Cortex of kidney (tissue), 1 donor: ENCODE results near the gene NPLOC4.
"Not testable (repeated sequence)": the region's sequence is repeated elsewhere in the genome, so short reads cannot be mapped to it uniquely, and the experiment has no call there.

Experiments
- DNase-seq: peaks from one replicate; lab custom pipeline; 2025; lab: John Stamatoyannopoulos, UW

NPLOC4 gene

GRCh38 chr17:81636505-81637288, at the start of gene NPLOC4, which contains the start of gene TSPAN10:
NPLOC4 (minus strand) TSS chr17:81637112; CDS start chr17:81636930, 182 bp downstream.
TSPAN10 (plus strand) TSS chr17:81637196; CDS start chr17:81642413, 5,217 bp downstream.
- DNase-seq: no peak

- no peak for DNase-seq
Observed at GRCh38 chr17:81686614-81687013, 49.7 kb upstream of the NPLOC4 start.

GRCh38 chr17:81685108-81685507, 48.2 kb upstream of the NPLOC4 start:
- no peak for DNase-seq

- DNase-seq: no peak
Observed at GRCh38 chr17:81684442-81684911, 47.6 kb upstream of the NPLOC4 start.

GRCh38 chr17:81683584-81684441, 46.9 kb upstream of the NPLOC4 start, which contains the start of the genes ARL16 and HGS:
ARL16 (minus strand) TSS chr17:81683797; CDS start chr17:81683753, 44 bp downstream.
HGS (plus strand) TSS chr17:81684011; CDS start chr17:81684067, 56 bp downstream.
- DNase-seq: peak; percentile 84

GRCh38 chr17:81683208-81683583, 46.3 kb upstream of the NPLOC4 start:
- no peak for DNase-seq

- DNase-seq: no peak
Observed at GRCh38 chr17:81682565-81683207, 45.8 kb upstream of the NPLOC4 start.

- DNase-seq: no peak
Observed at GRCh38 chr17:81681672-81682071, 44.8 kb upstream of the NPLOC4 start.

GRCh38 chr17:81680150-81680549, 43.2 kb upstream of the NPLOC4 start:
- DNase-seq: no peak

- no peak for DNase-seq
Observed at GRCh38 chr17:81676906-81677305, 40.0 kb upstream of the NPLOC4 start.

- not testable (repeated sequence) for DNase-seq
Observed at GRCh38 chr17:81675515-81676221, 38.8 kb upstream of the NPLOC4 start.

- no peak for DNase-seq
Observed at GRCh38 chr17:81673561-81674258, 36.8 kb upstream of the NPLOC4 start.

GRCh38 chr17:81672954-81673353, 36.0 kb upstream of the NPLOC4 start:
- no peak for DNase-seq

GRCh38 chr17:81672504-81672903, 35.6 kb upstream of the NPLOC4 start:
- no peak for DNase-seq

- DNase-seq: no peak
Observed at GRCh38 chr17:81667754-81668153, 30.8 kb upstream of the NPLOC4 start.

- no peak for DNase-seq
Observed at GRCh38 chr17:81666342-81667191, 29.7 kb upstream of the NPLOC4 start, which contains the start of the genes CCDC137 and OXLD1. CCDC137 (plus strand) TSS chr17:81666737; CDS start chr17:81666767, 30 bp downstream. OXLD1 (minus strand) TSS chr17:81666605; CDS start chr17:81666577, 28 bp downstream.

GRCh38 chr17:81666092-81666341, 29.1 kb upstream of the NPLOC4 start:
- DNase-seq: no peak

- no peak for DNase-seq
Observed at GRCh38 chr17:81665205-81666091, 28.5 kb upstream of the NPLOC4 start.

GRCh38 chr17:81664051-81664470, 27.1 kb upstream of the NPLOC4 start:
- no peak for DNase-seq
